MCF 10A (cell line): Measurements from ENCODE around the gene TRAPPC3. TPM values are rescaled to one million over a fixed set of nuclear protein-coding genes. Genes with fewer than 3 reads are reported as not detected.

Experiments used
- BruUV-seq: library from RNA; stranded (reverse); fragments of 400-500 nt; replicated peaks from 2 replicates; lab custom pipeline; 2021; lab: Mats Ljungman, UMichigan
- CTCF ChIA-PET: fragments of 300-600 bp; sonication (Branson Sonifier 250); formaldehyde crosslinking; extraction: SDS; loops from one replicate; lab custom pipeline; 2021; ENCODE audit warnings: antibody characterized with exemption, inconsistent platforms; lab: Yijun Ruan, JAX
- POLR2A ChIA-PET: fragments of 300-600, 350-650 bp; sonication (Branson Sonifier 250); formaldehyde crosslinking; extraction: SDS; loops from one replicate; lab custom pipeline; 2020; ENCODE audit warnings: antibody characterized with exemption, inconsistent platforms; lab: Yijun Ruan, JAX
- DNase-seq: peaks from one replicate; pipeline ENCODE4 v3.0.0-alpha.2; 2018; ENCODE audit not compliant: unreplicated experiment
- H3K27ac Mint-ChIP-seq: one replicate; pipeline ENCODE4 v1.8.0; 2022; ENCODE audit warnings: mild to moderate bottlenecking, low read depth, mixed read lengths; ENCODE audit not compliant: unreplicated experiment
- H3K27me3 Mint-ChIP-seq: one replicate; pipeline ENCODE4 v1.8.0; 2022; ENCODE audit warnings: mixed read lengths; ENCODE audit not compliant: insufficient read depth, unreplicated experiment
- H3K36me3 Mint-ChIP-seq: one replicate; pipeline ENCODE4 v1.8.0; 2022; ENCODE audit warnings: mild to moderate bottlenecking, moderate library complexity, mixed read lengths; ENCODE audit not compliant: insufficient read depth, unreplicated experiment
- H3K4me1 Mint-ChIP-seq: one replicate; pipeline ENCODE4 v1.8.0; 2022; ENCODE audit warnings: mixed read lengths; ENCODE audit not compliant: insufficient read depth, unreplicated experiment
- H3K4me3 Mint-ChIP-seq: one replicate; pipeline ENCODE4 v1.8.0; 2022; ENCODE audit warnings: mild to moderate bottlenecking, moderate library complexity, mixed read lengths; ENCODE audit not compliant: unreplicated experiment
- H3K9me3 Mint-ChIP-seq: one replicate; pipeline ENCODE4 v1.8.0; 2022; ENCODE audit warnings: mixed read lengths; ENCODE audit not compliant: unreplicated experiment
- CTCF ChIP-seq: fragments of 200-600 bp; IDR thresholded peaks from one replicate; pipeline ENCODE4 v1.8.0; 2022; ENCODE audit warnings: antibody characterized with exemption, mild to moderate bottlenecking; ENCODE audit not compliant: unreplicated experiment
- intact Hi-C: fragments of 100-400 bp; cut with micrococcal nuclease; formaldehyde crosslinking; loops from 2 replicates; pipeline ENCODE4 v1.14.1; 2022
- total RNA-seq: library from RNA; stranded (reverse); gene quantifications from 2 replicates; pipeline ENCODE4 v1.2.3, GENCODE V29; 2022

Gene TRAPPC3
- total RNA-seq, 1 experiment from 2014 or later: 72.8 TPM

GRCh38 chr1:36177589-36178431 lies 28.5 kb upstream of the TRAPPC3 start:
- POLR2A ChIA-PET: no interaction called here
- no TSS peak for BruUV-seq
- intact Hi-C loops: no loop called here

GRCh38 chr1:36176106-36176949 lies 27.0 kb upstream of the TRAPPC3 start:
- H3K9me3 Mint-ChIP-seq: no peaks in the 10 kb centered on the region
- BruUV-seq: no TSS peak
- TF ChIP-seq CTCF: no peak
- POLR2A ChIA-PET: no interaction called here
- CTCF ChIA-PET: interaction anchor here (1.2 to 1.4 kb wide), 2 partner anchors 11 to 110 kb away, joined by 3 to 4 read pairs; no protein-coding TSS in a partner anchor
- H3K27ac Mint-ChIP-seq: no peak overlapping the region
- H3K27me3 Mint-ChIP-seq: no peaks in the 10 kb centered on the region
- intact Hi-C loops: no loop called here
- DNase-seq: no peak
- peaks cover 53% of the 10 kb centered on the region for H3K36me3 Mint-ChIP-seq
- peaks cover 10% of the 10 kb centered on the region for H3K4me1 Mint-ChIP-seq
- H3K4me3 Mint-ChIP-seq: no peak overlapping the region

More at GRCh38 chr1:36177589-36178431, 28.5 kb upstream of the TRAPPC3 start:
- CTCF ChIA-PET: interaction anchor here (0.6 to 1.1 kb wide), 2 partner anchors 10 to 63 kb away, joined by 3 to 5 read pairs; no protein-coding TSS in a partner anchor
- Mint-ChIP-seq H3K27ac (no peak overlapping the region), H3K4me3 (no peak overlapping the region), H3K9me3 (no peaks in the 10 kb centered on the region), H3K4me1 (peaks cover 8% of the 10 kb centered on the region), H3K36me3 (peaks cover 53% of the 10 kb centered on the region), H3K27me3 (no peaks in the 10 kb centered on the region)
- no peak for DNase-seq
- TF ChIP-seq CTCF: no peak

GRCh38 chr1:36175137-36176095 lies 26.1 kb upstream of the TRAPPC3 start:
- H3K27ac Mint-ChIP-seq: no peak overlapping the region
- H3K4me3 Mint-ChIP-seq: no peak overlapping the region
- POLR2A ChIA-PET: interaction anchor here (1.3 kb wide), 1 partner anchor 10 kb away, joined by 3 read pairs; no protein-coding TSS in a partner anchor
- H3K27me3 Mint-ChIP-seq: no peaks in the 10 kb centered on the region
- no peak for TF ChIP-seq CTCF
- H3K36me3 Mint-ChIP-seq: peaks cover 53% of the 10 kb centered on the region
- DNase-seq: no peak
- BruUV-seq: no TSS peak
- no peaks in the 10 kb centered on the region for H3K9me3 Mint-ChIP-seq
- CTCF ChIA-PET: interaction anchor here (0.9 to 2.0 kb wide), 4 partner anchors 12 to 110 kb away, joined by 3 to 9 read pairs (median 4); partner anchors contain the start of gene TRAPPC3
- H3K4me1 Mint-ChIP-seq: peaks cover 19% of the 10 kb centered on the region
- intact Hi-C loops: no loop called here
